Measurements from ENCODE around the gene IFNA17. TPM values are rescaled to one million over a fixed set of nuclear protein-coding genes. Genes with fewer than 3 reads are reported as not detected.

The IFNA17 gene
- total and polyA plus RNA-seq, 4 donors: not detected

- no peak overlapping the region for H3K27ac ChIP-seq (ENCODE audit: low read depth in 1 of 2, low read length in 1 of 2)
- no peak for TF ChIP-seq CTCF (IDR thresholded peaks at IDR 0.05; ENCODE audit: control extremely low read depth, extremely low read depth)
- ATAC-seq (ENCODE audit: insufficient read depth, low FRiP score) (peak; percentile 72), DNase-seq (peak; percentile 35 to 73 (median 67))
- peaks cover 0 to 2% (median 0%) of the 10 kb centered on the region in 3 donors for H3K27me3 ChIP-seq (ENCODE audit: control insufficient read depth in 3 of 3, insufficient read depth in 3 of 3, low read length in 2 of 3)
- peaks cover 0 to 3% (median 0%) of the 10 kb centered on the region in 5 donors for H3K4me1 ChIP-seq (ENCODE audit: control insufficient read depth in 5 of 5, insufficient read depth in 5 of 5, low read length in 5 of 5)
- no peaks in the 10 kb centered on the region for H3K9me3 ChIP-seq (ENCODE audit: control insufficient read depth in 4 of 4, insufficient read depth in 3 of 4, low read length in 3 of 4)
- no peak overlapping the region for H3K9ac ChIP-seq (ENCODE audit: insufficient read depth in 1 of 2, low read length in 2 of 2)
- no peaks in the 10 kb centered on the region for H3K36me3 ChIP-seq (ENCODE audit: control insufficient read depth in 4 of 4, insufficient read depth in 4 of 4, low read length in 4 of 4)
- 0% methylated on average over 3 of the region's 3 CpGs for WGBS, 2 donors
- H3K4me3 ChIP-seq: no peak overlapping the region
Observed at GRCh38 chr9:21252721-21253547, 24.9 kb upstream of the IFNA17 start.

- peaks cover 0 to 2% (median 0%) of the 10 kb centered on the region in 3 donors for H3K27me3 ChIP-seq (ENCODE audit: control insufficient read depth in 3 of 3, insufficient read depth in 3 of 3, low read length in 2 of 3)
- no peak overlapping the region for H3K27ac ChIP-seq (ENCODE audit: low read depth in 1 of 2, low read length in 1 of 2)
- H3K4me1 ChIP-seq (ENCODE audit: control insufficient read depth in 5 of 5, insufficient read depth in 5 of 5, low read length in 5 of 5): peaks cover 0 to 3% (median 0%) of the 10 kb centered on the region in 5 donors
- no peaks in the 10 kb centered on the region for H3K36me3 ChIP-seq (ENCODE audit: control insufficient read depth in 4 of 4, insufficient read depth in 4 of 4, low read length in 4 of 4)
- no peak overlapping the region for H3K9ac ChIP-seq (ENCODE audit: insufficient read depth in 1 of 2, low read length in 2 of 2)
- ATAC-seq (ENCODE audit: insufficient read depth, low FRiP score) (no peak), DNase-seq (no peak)
- WGBS, 2 donors: 71 to 92% methylated on average over 4 of the region's 4 CpGs
- no peak overlapping the region for H3K4me3 ChIP-seq
- no peaks in the 10 kb centered on the region for H3K9me3 ChIP-seq (ENCODE audit: control insufficient read depth in 4 of 4, insufficient read depth in 3 of 4, low read length in 3 of 4)
- TF ChIP-seq CTCF (IDR thresholded peaks at IDR 0.05; ENCODE audit: control extremely low read depth, extremely low read depth): no peak
Observed at GRCh38 chr9:21251638-21252037, 23.6 kb upstream of the IFNA17 start.

GRCh38 chr9:21251190-21251589 lies 23.2 kb upstream of the IFNA17 start:
- H3K9ac ChIP-seq (ENCODE audit: insufficient read depth in 1 of 2, low read length in 2 of 2): no peak overlapping the region
- H3K4me3 ChIP-seq: no peak overlapping the region
- no peak for ATAC-seq (ENCODE audit: insufficient read depth, low FRiP score)
- H3K36me3 ChIP-seq (ENCODE audit: control insufficient read depth in 4 of 4, insufficient read depth in 4 of 4, low read length in 4 of 4): no peaks in the 10 kb centered on the region
- H3K27ac ChIP-seq (ENCODE audit: low read depth in 1 of 2, low read length in 1 of 2): no peak overlapping the region
- H3K27me3 ChIP-seq (ENCODE audit: control insufficient read depth in 3 of 3, insufficient read depth in 3 of 3, low read length in 2 of 3): no peaks in the 10 kb centered on the region
- 43 to 78% methylated on average over 1 of the region's 1 CpG for WGBS, 2 donors
- no peak for DNase-seq
- H3K4me1 ChIP-seq (ENCODE audit: control insufficient read depth in 5 of 5, insufficient read depth in 5 of 5, low read length in 5 of 5): peaks cover 0 to 3% (median 0%) of the 10 kb centered on the region in 5 donors
- TF ChIP-seq CTCF (IDR thresholded peaks at IDR 0.05; ENCODE audit: control extremely low read depth, extremely low read depth): no peak
- no peaks in the 10 kb centered on the region for H3K9me3 ChIP-seq (ENCODE audit: control insufficient read depth in 4 of 4, insufficient read depth in 3 of 4, low read length in 3 of 4)

Data from lung (tissue), 12 donors.